NCI-H187 (cell line): ENCODE measurements around the gene SLC19A2.
A peak's percentile ranks its signal among the peaks of the same experiment; 100 is the strongest.
"Not testable (repeated sequence)": the region's sequence is repeated elsewhere in the genome, so short reads cannot be mapped to it uniquely, and the experiment has no call there.

Experiments used
- DNase-seq, 2 experiments: peaks; one replicate each; lab custom pipeline; 2025; lab: John Stamatoyannopoulos, UW

The SLC19A2 gene

DNA sequence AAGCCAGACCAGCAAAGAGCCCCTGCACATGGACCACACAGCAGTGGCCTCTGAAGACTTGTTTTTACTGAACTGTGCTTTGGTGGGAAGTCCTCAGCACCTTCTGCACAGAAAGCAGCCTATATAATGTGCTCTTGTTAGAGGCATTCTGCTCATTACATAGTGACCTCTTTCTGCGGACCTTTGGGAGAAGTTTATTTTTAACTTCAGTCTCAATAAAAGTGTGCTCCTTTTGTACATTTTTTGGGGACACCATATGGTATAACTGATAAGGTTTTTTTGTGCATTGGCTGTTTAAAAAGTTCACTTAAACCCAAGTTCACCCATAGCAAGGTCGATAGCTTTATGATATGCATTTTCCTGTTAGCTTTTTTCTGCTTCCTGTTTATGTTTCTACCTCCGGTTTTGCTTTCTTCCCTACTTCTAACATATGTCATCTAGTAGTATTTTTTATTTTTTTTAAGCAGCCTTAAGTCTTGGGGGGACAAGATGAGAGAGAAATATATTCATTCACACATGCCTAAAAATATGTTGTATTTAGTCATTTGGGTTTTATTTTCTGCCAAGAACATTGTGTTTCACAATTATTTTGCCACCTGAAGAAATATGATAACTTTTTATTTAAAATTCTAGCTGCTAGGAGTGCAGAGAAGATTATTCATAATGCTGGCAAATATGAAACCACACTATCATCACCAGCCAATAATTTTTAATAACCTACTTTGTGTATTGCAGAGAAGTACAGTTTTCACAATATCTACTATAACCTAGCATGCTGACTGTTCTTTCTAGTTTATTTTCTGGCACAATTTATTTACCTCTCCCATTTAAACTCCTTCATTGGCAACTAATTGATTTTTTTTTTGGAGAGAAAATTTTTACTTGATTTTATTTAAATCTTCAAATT lies 22.9 kb upstream of the SLC19A2 start:
- DNase-seq: no peak

DNA sequence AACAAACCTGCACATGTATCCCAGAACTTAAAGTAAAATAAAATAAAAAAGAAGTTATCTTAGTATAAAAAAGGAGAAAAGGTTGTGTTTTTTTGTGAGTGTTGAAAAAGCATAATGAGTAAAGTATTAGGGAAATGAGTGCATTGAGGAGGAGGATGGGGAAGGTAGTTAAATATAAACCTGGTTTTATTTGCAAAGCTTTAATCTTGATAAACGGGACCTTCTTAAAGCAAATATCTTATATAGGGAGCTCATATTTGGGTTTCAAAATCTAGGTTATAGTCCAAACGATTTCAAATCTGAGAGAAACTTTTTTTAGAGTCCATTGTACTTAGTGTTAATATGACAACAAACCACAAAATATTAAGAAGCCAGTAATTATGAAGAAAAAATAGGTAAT lies 21.7 kb upstream of the SLC19A2 start:
- DNase-seq: no peak

DNA sequence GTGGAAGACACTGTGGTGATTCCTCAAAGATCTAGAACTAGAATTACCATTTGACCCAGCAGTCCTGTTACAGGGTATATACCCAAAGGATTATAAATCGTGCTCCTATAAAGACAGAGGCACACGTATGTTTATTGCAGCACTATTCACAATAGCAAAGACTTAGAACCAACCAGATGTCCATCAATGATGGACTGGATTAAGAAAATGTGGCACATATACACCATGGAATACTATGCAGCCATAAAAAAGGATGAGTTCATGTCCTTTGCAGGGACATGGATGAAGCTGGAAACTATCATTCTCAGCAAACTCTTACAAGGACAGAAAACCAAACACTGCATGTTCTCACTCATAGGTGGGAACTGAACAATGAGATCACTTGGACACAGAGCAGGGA lies 17.9 kb upstream of the SLC19A2 start:
- DNase-seq: not testable (repeated sequence)

DNA sequence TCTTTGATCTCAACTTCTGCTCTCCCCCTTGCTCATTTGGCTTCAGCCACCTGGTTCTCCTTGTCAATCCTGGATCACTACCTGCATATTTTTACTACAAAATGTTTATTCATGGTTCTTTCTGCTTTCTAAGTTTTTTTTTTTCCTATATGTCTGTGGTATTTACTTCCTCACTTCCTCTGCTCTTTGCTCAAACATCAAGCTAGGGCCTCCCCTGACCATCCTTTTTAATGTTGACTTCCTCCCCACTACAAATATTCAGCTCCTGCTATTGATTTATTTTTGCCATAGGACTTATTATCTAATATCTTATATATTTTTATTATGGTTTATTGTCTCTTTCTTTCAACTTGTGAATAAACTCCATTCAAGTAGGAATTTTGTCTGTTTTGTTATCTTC lies 14.1 kb upstream of the SLC19A2 start:
- no peak for DNase-seq

DNA sequence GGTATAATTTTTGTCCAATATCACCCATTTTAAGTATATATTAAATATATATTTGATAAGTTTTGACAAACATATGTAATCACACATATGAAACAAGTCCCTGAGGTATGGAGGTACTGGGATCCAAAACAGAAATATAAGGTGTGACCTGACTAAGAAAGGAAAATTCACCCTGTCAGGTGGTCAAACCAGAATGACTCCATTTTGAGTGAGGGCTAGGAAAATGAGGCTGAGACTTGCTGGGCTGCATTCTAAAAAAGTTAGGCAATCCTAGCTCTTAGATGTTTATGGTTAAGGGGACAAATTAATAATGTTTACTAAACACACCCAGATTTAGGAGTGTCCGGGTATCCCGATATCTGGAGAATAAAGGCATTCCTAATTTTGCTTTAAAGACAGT lies 11.6 kb upstream of the SLC19A2 start:
- DNase-seq: no peak

DNA sequence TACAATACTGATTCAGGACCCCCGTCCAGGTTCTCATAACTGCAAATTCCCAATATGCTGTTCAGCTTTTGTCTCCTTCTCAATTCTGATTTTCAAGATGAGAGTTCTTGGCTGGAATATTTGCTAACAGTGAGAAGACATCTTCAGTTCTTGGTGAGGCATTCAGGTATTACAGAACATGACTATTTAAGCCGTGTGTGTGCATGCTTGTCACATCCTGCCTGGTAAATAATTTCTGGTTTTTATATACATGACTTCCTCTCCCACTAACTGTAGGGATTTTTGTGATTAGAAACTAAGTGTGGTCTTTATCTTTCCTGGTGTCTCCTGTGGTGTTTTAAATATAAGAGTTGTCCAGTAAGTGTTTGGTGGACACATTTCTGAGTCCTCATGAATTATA lies 10.2 kb upstream of the SLC19A2 start:
- no peak for DNase-seq

DNA sequence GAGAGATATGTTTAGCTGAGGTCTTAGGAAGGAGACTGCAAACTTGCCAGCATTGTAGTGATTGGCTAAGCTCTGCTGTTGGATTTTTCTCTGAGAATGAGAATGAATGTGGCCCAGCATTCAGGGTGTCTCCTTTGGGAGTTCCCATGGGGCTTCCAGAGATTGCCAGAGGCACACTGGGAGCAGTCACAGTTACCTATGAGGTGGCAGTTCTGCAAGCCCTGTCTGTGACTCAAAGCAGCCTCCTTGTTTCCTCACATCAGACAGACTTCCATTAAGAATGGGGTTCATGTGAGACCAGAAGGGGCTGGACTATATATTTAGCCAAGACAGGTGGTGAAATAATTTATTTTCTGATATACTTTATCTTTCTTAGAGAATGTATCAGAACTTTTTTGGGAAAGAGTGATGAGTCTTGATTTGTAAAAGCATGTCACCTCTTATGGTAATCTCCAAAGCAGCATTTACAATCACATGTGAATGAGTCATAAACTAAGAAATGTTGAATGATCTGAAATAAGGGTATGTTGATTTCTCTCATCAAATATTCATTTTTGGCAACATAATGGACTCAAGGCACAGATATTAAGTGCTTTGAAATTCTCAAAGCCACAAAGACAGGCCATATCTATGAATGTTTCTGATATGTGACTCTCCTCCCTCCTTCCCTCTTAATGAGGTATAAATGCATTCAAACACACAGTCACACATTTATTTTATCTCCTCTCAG lies 9.5 kb upstream of the SLC19A2 start:
- DNase-seq: no peak

DNA sequence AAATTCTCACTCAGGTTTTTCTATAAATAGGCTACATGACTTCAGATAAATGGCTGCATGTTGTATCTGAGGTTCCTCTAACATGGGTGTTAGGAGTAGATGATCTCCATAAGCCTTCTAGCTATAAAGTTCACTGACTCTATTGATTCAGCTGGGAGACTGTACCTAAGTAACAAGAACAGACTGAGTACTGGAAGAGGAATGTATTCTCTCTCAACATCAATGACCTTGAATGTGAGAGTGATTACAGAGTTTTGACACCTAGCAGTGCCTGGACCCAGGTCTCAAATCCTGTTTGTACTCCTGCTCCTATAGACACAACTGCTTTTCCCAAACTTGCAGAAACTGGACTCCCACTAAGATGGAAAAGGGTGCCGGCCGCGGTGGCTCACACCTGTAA lies 8.6 kb upstream of the SLC19A2 start:
- no peak for DNase-seq

DNA sequence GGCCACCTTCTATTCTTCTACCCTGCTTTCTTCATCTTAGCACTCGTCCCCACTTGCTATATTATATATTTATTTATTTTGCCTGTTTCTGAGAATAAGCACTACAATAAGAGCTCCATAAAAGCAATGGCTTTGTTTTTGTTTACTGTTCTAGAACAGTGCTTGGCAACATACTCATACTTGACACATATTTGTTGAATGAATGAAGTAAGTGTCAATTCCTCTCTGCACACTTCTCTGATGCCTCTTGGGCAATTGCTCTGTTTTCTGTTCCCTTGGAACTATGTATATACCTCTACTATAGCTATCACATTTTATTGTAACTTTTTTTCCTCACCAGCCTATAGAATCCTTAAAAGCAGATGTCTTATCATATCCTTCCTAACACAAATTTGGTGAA lies 7.5 kb upstream of the SLC19A2 start:
- no peak for DNase-seq

DNA sequence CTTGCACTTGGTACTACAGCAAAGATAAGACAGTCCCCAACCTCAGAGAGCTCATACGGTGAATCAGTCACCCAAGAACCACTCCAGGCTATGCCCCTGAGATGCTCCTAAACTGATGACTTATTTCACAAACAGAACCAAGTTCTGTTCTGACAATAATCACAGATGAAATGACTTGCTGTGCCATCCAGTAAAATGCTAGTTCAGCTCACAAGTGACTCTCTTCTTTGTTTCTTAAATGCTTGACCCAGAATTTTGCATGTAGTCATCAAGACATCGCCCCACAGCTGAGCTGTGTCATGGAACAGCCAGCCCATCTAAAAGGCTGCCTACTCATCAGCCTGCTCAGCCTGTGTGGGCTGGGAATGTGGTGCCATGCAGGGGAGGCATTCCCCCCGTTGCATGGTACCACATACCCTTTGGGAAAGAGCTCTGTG lies 6.1 kb upstream of the SLC19A2 start:
- DNase-seq: no peak

DNA sequence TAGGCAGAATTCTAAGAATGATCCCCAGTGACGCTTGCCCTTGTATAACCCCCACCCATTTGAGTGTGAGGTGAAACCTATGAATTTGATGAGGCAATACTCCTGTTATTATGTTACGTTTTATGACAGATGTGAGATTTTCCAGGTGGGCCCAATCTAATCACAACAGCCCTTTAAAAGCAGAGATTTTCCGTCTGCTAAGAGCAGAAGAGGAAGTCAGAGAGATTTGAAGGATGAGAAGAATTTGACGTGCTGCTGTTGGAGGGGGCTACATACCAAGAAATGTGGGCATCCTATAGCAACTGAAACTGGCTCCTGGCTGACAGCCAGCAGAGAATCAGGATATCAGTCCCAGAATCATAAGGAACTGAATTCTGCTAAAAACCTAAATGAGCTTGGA lies 2.4 kb upstream of the SLC19A2 start:
- no peak for DNase-seq

DNA sequence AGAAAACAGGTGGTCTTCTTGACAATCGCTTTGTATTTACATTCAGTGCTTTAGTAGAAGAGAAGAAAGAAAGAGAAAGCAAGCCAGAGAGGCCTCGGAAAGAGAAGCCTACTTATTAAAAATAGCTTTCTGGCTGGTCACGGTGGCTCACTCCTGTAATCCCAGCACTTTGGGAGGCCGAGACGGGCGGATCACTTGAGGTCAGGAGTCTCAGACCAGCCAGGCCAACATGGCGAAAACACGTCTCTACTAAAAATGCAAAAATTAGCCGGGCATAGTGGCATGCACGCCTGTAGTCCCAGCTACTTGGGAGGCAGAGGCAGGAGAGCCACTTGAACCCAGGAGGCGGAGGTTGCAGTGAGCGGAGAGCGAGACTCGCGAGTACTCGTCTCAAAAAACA lies 1.8 kb upstream of the SLC19A2 start:
- DNase-seq: no peak

DNA sequence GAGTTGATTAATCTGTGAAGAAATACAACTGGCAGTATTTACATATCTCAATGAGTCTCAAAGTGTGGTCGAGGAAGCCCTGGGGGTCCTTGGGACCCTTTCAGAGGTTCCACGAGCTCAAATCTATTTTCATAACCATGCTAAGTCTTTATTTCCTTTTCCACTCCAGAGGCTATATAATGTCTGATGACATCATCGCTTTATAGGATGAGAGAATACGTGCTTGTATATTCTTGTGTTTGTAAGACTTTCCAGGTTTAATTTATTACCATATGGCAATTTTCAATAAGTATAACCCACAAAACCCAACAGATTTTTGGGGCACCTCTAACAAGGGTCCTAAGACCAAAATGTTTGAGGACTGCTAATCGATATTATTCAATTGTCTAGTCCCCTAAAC lies 1.4 kb upstream of the SLC19A2 start:
- DNase-seq: no peak

DNA sequence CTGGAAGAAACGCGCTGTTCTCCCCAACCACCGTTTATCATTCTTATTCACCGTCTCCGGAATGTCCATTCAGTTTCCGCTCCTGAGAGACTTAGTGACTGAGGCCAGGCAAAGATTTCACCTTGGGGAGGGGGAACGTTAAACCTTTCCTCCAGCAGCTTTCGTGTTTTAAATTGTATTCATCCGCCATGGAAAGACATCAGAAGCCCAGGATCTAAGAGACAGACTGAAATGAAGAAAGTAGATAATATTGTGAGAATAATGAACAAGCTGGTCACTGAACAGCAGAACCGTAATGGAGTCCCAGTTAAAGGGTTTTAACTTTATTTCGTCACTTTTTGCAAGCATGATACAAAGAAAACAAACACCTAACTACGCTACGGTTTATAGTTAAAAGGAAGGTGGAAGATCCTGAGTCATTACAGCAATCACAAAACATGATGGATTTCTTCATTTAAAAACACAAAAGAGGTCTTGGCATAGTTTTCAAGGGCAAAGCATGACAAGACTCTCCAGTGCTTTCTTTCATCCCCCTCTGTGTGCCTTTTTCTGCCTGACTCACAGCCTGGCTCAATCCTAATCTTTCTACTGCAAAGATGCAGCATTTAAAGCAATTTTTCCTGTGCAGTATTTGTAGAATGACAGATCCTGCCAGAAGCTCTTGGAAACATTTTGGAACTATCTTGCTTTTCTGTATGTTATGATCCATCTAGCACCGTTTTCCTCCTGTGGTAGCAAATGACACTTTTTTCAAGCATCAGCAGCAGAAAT lies 722 bp upstream of the SLC19A2 start:
- DNase-seq: no peak

DNA sequence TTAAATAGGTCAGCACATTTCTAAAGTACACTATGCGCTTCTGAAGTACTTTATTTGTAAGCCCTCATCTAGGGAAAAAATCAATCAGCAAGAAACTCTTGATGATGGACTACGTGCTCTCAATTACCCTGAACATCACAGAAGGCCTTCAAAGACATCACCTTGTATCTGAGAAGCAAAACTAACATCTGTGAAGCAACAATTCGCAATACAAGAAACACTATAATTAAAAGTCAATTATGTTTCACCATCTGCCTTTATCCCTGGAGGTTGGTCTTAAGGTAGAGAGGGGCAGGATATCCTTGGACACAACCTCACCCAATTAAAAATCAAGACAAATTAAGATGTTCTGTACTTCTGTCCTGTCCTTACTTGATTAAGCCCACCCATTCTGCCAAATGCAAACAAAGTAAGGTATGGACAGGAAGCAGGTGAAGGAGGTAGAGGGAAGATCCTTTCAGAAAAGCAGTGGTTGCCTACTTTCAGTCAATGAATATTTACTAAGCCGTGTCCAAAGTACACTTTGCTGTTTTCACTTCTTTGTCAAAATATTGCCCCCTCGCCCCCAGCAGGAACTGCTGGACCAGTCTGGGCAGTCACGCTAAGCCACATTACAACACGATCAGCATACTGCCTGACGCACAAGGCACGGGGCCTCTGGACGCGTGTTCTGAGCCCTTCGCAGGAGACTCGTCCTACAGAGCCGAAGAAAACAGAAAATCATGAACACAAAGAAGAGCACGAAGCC lies 887 bp downstream of the SLC19A2 start:
- DNase-seq: peak; percentile 29 to 93

DNA sequence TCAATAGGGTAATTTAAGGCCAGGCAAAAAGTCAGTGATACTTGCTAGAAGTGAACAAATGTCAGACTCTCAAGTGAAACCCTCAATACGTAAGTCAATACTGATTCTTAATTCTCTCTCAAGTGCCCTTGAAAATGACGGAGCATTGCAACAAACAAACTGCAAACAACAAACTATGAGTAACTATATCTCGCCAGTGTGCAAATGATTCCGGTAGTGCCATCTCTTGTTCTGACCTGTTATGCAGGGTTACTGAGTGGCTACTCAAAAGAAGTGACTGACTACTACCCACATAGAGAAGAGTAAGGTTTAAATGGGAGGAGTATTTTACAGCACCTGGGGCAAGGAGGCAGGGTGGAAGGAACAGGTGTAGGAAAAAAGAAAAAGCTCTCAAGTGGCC lies 1.6 kb downstream of the SLC19A2 start:
- DNase-seq: peak in 1 of 2 experiments; percentile 70

DNA sequence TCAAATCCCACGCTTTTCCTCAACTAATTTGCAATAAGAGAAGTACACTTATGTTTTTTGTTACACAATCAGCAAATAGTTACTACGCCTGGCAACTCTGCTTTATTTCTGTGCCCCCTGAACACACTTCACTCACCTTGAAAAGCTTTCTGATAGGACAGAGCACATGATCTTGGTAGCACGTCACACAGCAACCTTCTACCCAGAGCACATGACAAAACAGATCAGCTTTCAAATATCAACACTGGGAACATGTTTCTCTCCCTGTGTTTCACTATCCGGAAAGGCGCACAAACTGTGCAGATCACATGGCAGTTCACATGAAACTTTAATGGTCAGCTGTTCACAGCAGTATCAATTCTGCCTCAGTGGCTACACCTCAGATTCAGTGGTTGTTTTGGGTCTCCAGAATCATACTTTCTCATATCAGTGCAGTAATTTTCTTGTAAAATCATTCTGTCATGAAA lies 2.2 kb downstream of the SLC19A2 start:
- DNase-seq: no peak

DNA sequence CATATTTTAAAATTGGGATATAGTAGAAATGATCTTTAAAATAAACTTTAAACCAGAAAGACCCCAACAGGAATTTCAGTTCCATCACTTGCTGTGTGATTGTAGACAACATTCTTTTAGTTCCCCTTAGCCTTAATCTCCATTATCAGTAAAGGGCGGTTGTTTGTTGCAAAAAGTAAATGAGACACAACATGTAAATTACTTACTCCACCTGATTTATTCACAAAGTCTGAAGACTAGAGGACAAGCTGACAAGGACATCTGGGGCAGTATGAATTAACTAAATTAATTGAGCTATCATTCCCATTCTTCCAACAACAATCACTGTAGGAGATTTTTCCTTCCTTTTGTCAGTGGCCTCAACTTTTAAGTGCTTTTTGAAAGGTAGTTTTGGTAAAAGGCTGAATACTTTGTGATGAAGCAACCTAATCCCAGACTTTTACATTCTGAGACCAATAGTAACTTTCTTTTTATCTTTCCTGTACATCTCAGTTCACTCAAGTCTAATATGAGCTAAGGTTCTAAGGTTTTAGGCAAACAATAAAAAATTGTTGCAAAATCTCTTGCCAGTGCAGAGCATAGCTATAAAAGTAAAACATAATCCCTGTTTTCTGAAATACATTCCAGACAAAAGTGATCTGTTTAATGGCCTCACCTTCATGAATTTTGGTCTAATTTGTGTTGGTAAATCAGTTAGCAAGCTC lies 6.2 kb downstream of the SLC19A2 start:
- no peak for DNase-seq

DNA sequence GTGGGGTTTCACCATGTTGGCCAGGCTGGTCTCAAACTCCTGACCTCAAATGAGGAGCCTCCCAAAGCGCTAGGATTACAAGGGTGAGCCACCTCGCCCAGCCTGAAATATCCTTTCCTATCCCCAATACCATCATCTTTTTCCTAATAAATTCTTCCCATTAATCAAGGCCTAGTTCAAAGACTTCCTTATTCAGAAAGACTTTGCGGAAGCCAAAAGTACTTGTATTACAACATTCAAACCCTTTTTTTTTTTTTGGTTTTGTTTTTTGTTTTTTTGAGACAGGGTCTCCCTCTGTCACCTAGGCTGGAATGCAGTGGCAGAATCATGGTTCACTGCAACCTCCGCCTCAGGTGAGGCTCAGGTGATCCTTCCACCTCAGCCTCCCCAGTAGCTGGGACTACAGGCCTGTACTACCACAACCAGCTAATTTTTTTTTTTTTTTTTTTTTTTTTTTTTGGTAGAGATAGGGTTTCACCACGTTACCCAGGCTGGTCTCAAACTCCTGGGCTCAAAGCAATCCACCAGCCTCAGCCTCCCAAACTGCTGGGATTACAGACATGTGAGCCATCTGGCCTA lies 7.6 kb downstream of the SLC19A2 start:
- DNase-seq: no peak

DNA sequence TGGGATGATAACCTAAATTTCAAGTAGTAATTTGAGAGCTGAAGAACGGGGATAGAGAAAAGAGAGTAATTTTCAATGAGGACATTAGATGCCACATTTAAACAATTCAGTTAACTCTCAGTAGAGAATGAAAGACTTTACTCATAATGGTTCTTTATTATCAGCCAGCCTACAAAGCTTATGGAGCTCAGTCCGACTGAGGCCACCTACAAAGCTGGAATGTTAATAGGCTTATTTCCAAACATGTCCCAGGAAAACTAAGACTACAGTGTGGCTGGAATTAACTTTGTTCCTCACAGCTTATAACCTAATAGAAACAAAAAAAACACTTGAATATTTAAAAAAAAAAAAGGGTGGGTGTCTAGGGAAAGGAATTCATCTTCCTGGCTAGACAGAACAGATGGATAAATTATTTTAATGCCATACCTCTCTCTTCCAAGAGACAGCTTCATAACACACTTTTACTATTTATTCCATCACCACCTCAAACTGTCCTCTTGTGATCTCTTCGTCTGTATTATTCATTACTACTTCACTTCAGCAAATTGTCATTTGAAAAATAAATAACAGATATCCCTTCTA lies 9.8 kb downstream of the SLC19A2 start:
- DNase-seq: no peak
